Bone marrow (tissue), 2 donors: ENCODE measurements around the gene XKR3.
"Not testable (repeated sequence)": the region's sequence is repeated elsewhere in the genome, so short reads cannot be mapped to it uniquely, and the experiment has no call there.

Experiments
- DNase-seq, 2 donors: peaks; one replicate each; lab custom pipeline; 2025; lab: John Stamatoyannopoulos, UW

The XKR3 gene

DNA sequence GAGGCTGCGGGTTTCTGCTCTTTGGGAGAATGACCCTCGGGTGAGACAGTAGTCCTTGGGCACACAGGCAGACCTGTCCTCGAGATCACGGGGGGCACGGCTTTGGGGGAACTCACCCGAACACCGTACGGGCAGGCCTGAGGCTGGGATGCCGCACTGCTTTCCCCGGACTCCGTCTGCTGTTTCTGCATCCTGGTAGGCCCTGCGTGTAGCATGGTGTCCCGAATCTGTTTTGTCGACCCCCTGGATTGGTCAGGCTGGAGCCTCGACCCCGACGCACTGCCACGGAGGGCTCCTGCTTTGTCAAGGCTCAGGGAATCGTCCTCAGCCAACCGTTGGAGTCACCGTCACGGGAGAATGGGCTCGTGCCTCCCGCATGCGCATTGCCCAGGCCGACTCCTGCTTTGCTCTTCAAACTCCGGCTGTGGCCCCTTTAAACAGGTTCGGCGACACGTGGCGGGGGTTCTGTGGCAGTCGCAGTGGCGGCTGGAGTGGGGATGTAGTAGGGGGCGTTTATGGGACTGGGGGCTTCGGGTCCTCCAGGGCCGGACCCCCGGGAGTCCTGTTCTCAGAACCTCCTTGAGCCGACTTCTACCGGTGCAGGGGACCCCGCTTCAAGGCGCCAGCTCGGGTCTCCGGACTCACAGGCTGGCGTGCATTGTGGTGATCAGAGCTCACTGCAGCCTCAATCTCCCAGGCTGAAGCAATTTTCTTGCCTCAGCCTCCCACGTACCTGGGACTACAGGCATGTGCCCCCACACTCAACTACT lies 76.9 kb downstream of the XKR3 start:
- DNase-seq = not testable (repeated sequence)

- not testable (repeated sequence) for DNase-seq
These were observed 77.7 kb downstream of the XKR3 start for GRCh38 chr22:16747266-16748159.

- not testable (repeated sequence) for DNase-seq
These were observed 90.9 kb downstream of the XKR3 start for GRCh38 chr22:16734271-16734670.
